Aorta (tissue), 5 donors: Measurements from ENCODE around the gene ADGRA3. TPM values are rescaled to one million over a fixed set of nuclear protein-coding genes. Genes with fewer than 3 reads are reported as not detected.

Experiments used
- ATAC-seq: fragments of 200-7000 bp; cut with Tn5 transposase; one replicate; pipeline ENCODE4 v1.9.1; 2022; ENCODE audit warnings: moderate library complexity; ENCODE audit not compliant: low FRiP score
- DNase-seq, 2 donors: peaks; one replicate each; pipeline ENCODE4 v3.0.0-alpha.2; 2020
- H3K27ac ChIP-seq, 2 donors: one replicate each; pipeline ENCODE4 v1.5.1; 2013; ENCODE audit warnings: low read length in 2 of 2, mild to moderate bottlenecking in 2 of 2, moderate library complexity in 2 of 2, control low read depth in 1 of 2, inconsistent platforms in 1 of 2, low read depth in 1 of 2
- H3K27me3 ChIP-seq, 2 donors: one replicate each; pipeline ENCODE4 v1.6.1; 2013; ENCODE audit warnings: control low read depth in 1 of 2, low read length in 1 of 2, mild to moderate bottlenecking in 1 of 2, moderate library complexity in 1 of 2; ENCODE audit not compliant: insufficient read depth in 2 of 2, control insufficient read depth in 1 of 2
- H3K36me3 ChIP-seq, 2 donors: one replicate each; pipeline ENCODE4 v1.6.1; 2013; ENCODE audit warnings: control low read depth in 1 of 2, low read length in 1 of 2, mild to moderate bottlenecking in 1 of 2; ENCODE audit not compliant: insufficient read depth in 2 of 2, control insufficient read depth in 1 of 2
- H3K4me1 ChIP-seq, 2 donors: one replicate each; pipeline ENCODE4 v1.6.1; 2013; ENCODE audit warnings: low read length in 2 of 2, control low read depth in 1 of 2, mild to moderate bottlenecking in 1 of 2, moderate library complexity in 1 of 2; ENCODE audit not compliant: insufficient read depth in 2 of 2, control insufficient read depth in 1 of 2
- H3K4me3 ChIP-seq, 2 donors: one replicate each; pipeline ENCODE4 v1.5.1; 2013; ENCODE audit warnings: low read length in 2 of 2, control low read depth in 1 of 2, mild to moderate bottlenecking in 1 of 2
- H3K9me3 ChIP-seq: one replicate; pipeline ENCODE4 v1.6.1; 2013; ENCODE audit warnings: mild to moderate bottlenecking, low read length; ENCODE audit not compliant: control insufficient read depth
- WGBS, 2 donors: extraction: QIAGEN DNeasy Blood & Tissue Kit; methylation state at CpG; one replicate each; pipeline ENCODE4 v1.1.7; 2013; 5-methylcytosine and 5-hydroxymethylcytosine counted together
- intact Hi-C, 2 donors: fragments of 100-400 bp; cut with DNase I; formaldehyde crosslinking; loops; one replicate each; pipeline versions ENCODE4 v1.14.2 to v1.15.0; 2022
- polyA plus RNA-seq, 2 donors: library from polyadenylated mRNA; stranded (reverse); fragments of 200-250 nt; gene quantifications; one replicate each; pipeline ENCODE4 v1.2.3, GENCODE V29; 2013
- total RNA-seq, 2 donors: library from RNA; stranded (reverse); fragmentation: NEBNext Ultra II Directional; extraction: Animal tissue kit (Norgen Biotek cat#: 25700); gene quantifications; one replicate each; pipeline ENCODE4 v1.2.1, GENCODE V29; 2021
- donor health status: healthy with polysubstance abuse.
- donor health status: Bipolar disorder and iron deficiency.
- donor health status: DM: no; HTN: no; CAD: no.
- donor health status: DM: no; HTN: no; CAD: no.
- donor health status: DM: yes; HTN: yes; CAD: no.

Gene ADGRA3
- total and polyA plus RNA-seq, 4 donors: 6.6 to 22.5 (median 14.2) TPM

- ATAC-seq (no peak), DNase-seq (no peak)
- peaks cover 0 to 4% of the 10 kb centered on the region in 2 donors for H3K36me3 ChIP-seq
- H3K27ac ChIP-seq: no peak overlapping the region
- no peaks in the 10 kb centered on the region for H3K9me3 ChIP-seq
- no peaks in the 10 kb centered on the region for H3K4me1 ChIP-seq
- intact Hi-C loops: no loop called here
- H3K27me3 ChIP-seq: no peaks in the 10 kb centered on the region
- no peak overlapping the region for H3K4me3 ChIP-seq
- 89 to 92% methylated on average over 3 of the region's 3 CpGs for WGBS, 2 donors
Observed at GRCh38 chr4:22457348-22457747, 58.5 kb downstream of the ADGRA3 start.

- DNase-seq: no peak
- Histone ChIP-seq H3K36me3 (peaks cover 2 to 4% of the 10 kb centered on the region in 2 donors), H3K27me3 (no peaks in the 10 kb centered on the region), H3K4me3 (no peak overlapping the region), H3K4me1 (no peaks in the 10 kb centered on the region), H3K9me3 (no peaks in the 10 kb centered on the region), H3K27ac (no peak overlapping the region)
- ATAC-seq: no peak
- WGBS, 2 donors: 94 to 97% methylated on average over 3 of the region's 3 CpGs
- intact Hi-C loops: no loop called here
Observed at GRCh38 chr4:22456291-22456690, 59.6 kb downstream of the ADGRA3 start.

GRCh38 chr4:22454955-22455354 lies 60.9 kb downstream of the ADGRA3 start:
- H3K9me3 ChIP-seq: no peaks in the 10 kb centered on the region
- ATAC-seq (peak; percentile 52), DNase-seq (no peak)
- no peaks in the 10 kb centered on the region for H3K27me3 ChIP-seq
- WGBS, 2 donors: 72% methylated on average over 3 of the region's 3 CpGs
- no peak overlapping the region for H3K4me3 ChIP-seq
- intact Hi-C loops: no loop called here
- no peak overlapping the region for H3K27ac ChIP-seq
- H3K36me3 ChIP-seq: peaks cover 2 to 4% of the 10 kb centered on the region in 2 donors
- no peaks in the 10 kb centered on the region for H3K4me1 ChIP-seq

GRCh38 chr4:22454216-22454838 lies 61.5 kb downstream of the ADGRA3 start:
- intact Hi-C loops: no loop called here
- Histone ChIP-seq H3K27me3 (no peaks in the 10 kb centered on the region), H3K4me3 (no peak overlapping the region), H3K27ac (no peak overlapping the region), H3K36me3 (peaks cover 2 to 4% of the 10 kb centered on the region in 2 donors), H3K4me1 (no peaks in the 10 kb centered on the region), H3K9me3 (no peaks in the 10 kb centered on the region)
- DNase-seq (no peak), ATAC-seq (no peak)
- WGBS, 2 donors: 90 to 91% methylated on average over 3 of the region's 3 CpGs

GRCh38 chr4:22444813-22445212 lies 71.1 kb downstream of the ADGRA3 start:
- intact Hi-C loops: no loop called here
- WGBS, 2 donors: 95 to 96% methylated on average over 6 of the region's 6 CpGs
- Histone ChIP-seq H3K4me3 (no peak overlapping the region), H3K27me3 (no peaks in the 10 kb centered on the region), H3K9me3 (no peaks in the 10 kb centered on the region), H3K36me3 (peaks cover 2% of the 10 kb centered on the region in 2 donors), H3K27ac (no peak overlapping the region), H3K4me1 (no peaks in the 10 kb centered on the region)
- ATAC-seq (no peak), DNase-seq (no peak)

- Histone ChIP-seq H3K36me3 (peaks cover 0 to 2% of the 10 kb centered on the region in 2 donors), H3K27me3 (no peaks in the 10 kb centered on the region), H3K9me3 (no peaks in the 10 kb centered on the region), H3K4me1 (no peaks in the 10 kb centered on the region), H3K27ac (no peak overlapping the region), H3K4me3 (no peak overlapping the region)
- ATAC-seq (no peak), DNase-seq (no peak)
- intact Hi-C loops: no loop called here
- WGBS, 2 donors: 80 to 82% methylated on average over 2 of the region's 2 CpGs
Observed at GRCh38 chr4:22442956-22443355, 72.9 kb downstream of the ADGRA3 start.

GRCh38 chr4:22440999-22441398 lies 74.9 kb downstream of the ADGRA3 start:
- H3K4me3 ChIP-seq: no peak overlapping the region
- no peaks in the 10 kb centered on the region for H3K4me1 ChIP-seq
- no peak for ATAC-seq
- H3K27me3 ChIP-seq: no peaks in the 10 kb centered on the region
- no peaks in the 10 kb centered on the region for H3K9me3 ChIP-seq
- H3K36me3 ChIP-seq: peaks cover 0 to 2% of the 10 kb centered on the region in 2 donors
- intact Hi-C loops: no loop called here
- DNase-seq: no peak
- H3K27ac ChIP-seq: no peak overlapping the region

- H3K36me3 ChIP-seq: peaks cover 0 to 2% of the 10 kb centered on the region in 2 donors
- H3K4me3 ChIP-seq: no peak overlapping the region
- intact Hi-C loops: no loop called here
- H3K27ac ChIP-seq: no peak overlapping the region
- ATAC-seq (no peak), DNase-seq (no peak)
- no peaks in the 10 kb centered on the region for H3K27me3 ChIP-seq
- H3K9me3 ChIP-seq: no peaks in the 10 kb centered on the region
- no peaks in the 10 kb centered on the region for H3K4me1 ChIP-seq
- WGBS, 2 donors: 89 to 92% methylated on average over 2 of the region's 2 CpGs
Observed at GRCh38 chr4:22439947-22440346, 75.9 kb downstream of the ADGRA3 start.

- Histone ChIP-seq H3K4me3 (no peak overlapping the region), H3K4me1 (no peaks in the 10 kb centered on the region), H3K27me3 (no peaks in the 10 kb centered on the region), H3K36me3 (no peaks in the 10 kb centered on the region), H3K9me3 (no peaks in the 10 kb centered on the region), H3K27ac (no peak overlapping the region)
- intact Hi-C loops: no loop called here
- DNase-seq (no peak), ATAC-seq (no peak)
- WGBS, 2 donors: 68 to 76% methylated on average over 2 of the region's 2 CpGs
Observed at GRCh38 chr4:22435652-22436051, 80.2 kb downstream of the ADGRA3 start.
